T-cell (primary cell): ENCODE measurements around the gene ROBO4. TPM values are rescaled to one million over a fixed set of nuclear protein-coding genes. Genes with fewer than 3 reads are reported as not detected.

ENCODE experiments used
- ATAC-seq, 4 experiments: fragments of 200-7000 bp in 3 of 4; fragments of 150-1000 bp in 1 of 4; cut with Tn5 transposase; replicated peaks in 1 of 4; 1 replicate in 3 of 4; 2 replicates in 1 of 4; pipeline ENCODE4 v1.10.0; 2021; ENCODE audit warnings: moderate library complexity in 3 of 4, mild to moderate bottlenecking in 2 of 4, moderate number of reproducible peaks in 1 of 4
- CTCF ChIA-PET, 2 donors: fragments of 300-600 bp; sonication (Branson Sonifier 250); formaldehyde crosslinking; loops; one replicate each; lab custom pipeline; 2022; ENCODE audit warnings: antibody characterized with exemption in 2 of 2; lab: Charles Lee
- POLR2A ChIA-PET, 2 donors: fragments of 300-600 bp; sonication (Branson Sonifier 250); formaldehyde crosslinking; loops; one replicate each; lab custom pipeline; 2022; ENCODE audit warnings: antibody characterized with exemption in 2 of 2; lab: Charles Lee
- DNase-seq, 35 experiments: peaks; one replicate each; pipeline versions ENCODE4 v3.0.0 to v3.0.0-alpha.2; 2013 to 2023
- H3K27ac ChIP-seq: one replicate; pipeline ENCODE4 v1.5.1; 2013; ENCODE audit warnings: low read length
- H3K27me3 ChIP-seq, 2 experiments: replicated peaks in 1 of 2; 1 replicate in 1 of 2; 2 replicates in 1 of 2; pipeline versions ENCODE4 v1.6.1 to v1.7.0; 2013; ENCODE audit warnings: low read length in 1 of 2, mixed read lengths in 1 of 2; ENCODE audit not compliant: control insufficient read depth in 2 of 2, insufficient read depth in 2 of 2; ENCODE audit errors: extremely low read depth in 1 of 2
- H3K36me3 ChIP-seq, 2 donors: 1 replicate in 1 of 2; 2 replicates in 1 of 2; pipeline versions ENCODE4 v1.6.1 to v1.7.0; 2013; ENCODE audit warnings: low read length in 1 of 2; ENCODE audit not compliant: control insufficient read depth in 2 of 2, insufficient read depth in 1 of 2; ENCODE audit errors: extremely low read depth in 1 of 2
- H3K4me1 ChIP-seq, 2 experiments: 1 replicate in 1 of 2; 2 replicates in 1 of 2; pipeline versions ENCODE4 v1.6.1 to v1.7.0; 2013; ENCODE audit warnings: low read length in 2 of 2, mixed read lengths in 1 of 2; ENCODE audit not compliant: insufficient read depth in 2 of 2, control insufficient read depth in 1 of 2; ENCODE audit errors: extremely low read depth in 1 of 2
- H3K4me3 ChIP-seq, 2 donors: 1 replicate in 1 of 2; 2 replicates in 1 of 2; pipeline versions ENCODE4 v1.5.1 to v1.7.0; 2013; ENCODE audit warnings: mild to moderate bottlenecking in 2 of 2, low read length in 1 of 2, moderate library complexity in 1 of 2; ENCODE audit not compliant: control insufficient read depth in 1 of 2; ENCODE audit errors: extremely low read depth in 1 of 2
- H3K9me3 ChIP-seq: 2 replicates; pipeline ENCODE4 v1.7.0; 2013
- H3K27ac Mint-ChIP-seq, 2 donors: one replicate each; pipeline ENCODE4 v1.8.0; 2020 to 2021; ENCODE audit warnings: mild to moderate bottlenecking in 2 of 2, mixed read lengths in 2 of 2
- H3K27me3 Mint-ChIP-seq, 2 donors: one replicate each; pipeline ENCODE4 v1.8.0; 2021 to 2022; ENCODE audit warnings: mixed read lengths in 2 of 2
- H3K36me3 Mint-ChIP-seq: one replicate; pipeline ENCODE4 v1.8.0; 2021; ENCODE audit warnings: mixed read lengths
- H3K4me1 Mint-ChIP-seq, 3 donors: one replicate each; pipeline ENCODE4 v1.8.0; 2020 to 2022; ENCODE audit warnings: mixed read lengths in 3 of 3, mild to moderate bottlenecking in 1 of 3
- H3K4me3 Mint-ChIP-seq, 3 donors: one replicate each; pipeline ENCODE4 v1.8.0; 2020 to 2022; ENCODE audit warnings: mild to moderate bottlenecking in 3 of 3, mixed read lengths in 3 of 3, moderate library complexity in 3 of 3
- H3K9me3 Mint-ChIP-seq, 3 donors: one replicate each; pipeline ENCODE4 v1.8.0; 2020 to 2022; ENCODE audit warnings: mixed read lengths in 3 of 3
- WGBS: methylation state at CpG from one replicate; pipeline ENCODE4 v1.1.5; 2013; ENCODE audit warnings: missing lambda C conversion rate; ENCODE audit not compliant: insufficient coverage; 5-methylcytosine and 5-hydroxymethylcytosine counted together
- total RNA-seq, 35 experiments: library from RNA in 6 of 35; stranded (reverse) in 6 of 35; fragments of 120-200 nt in 1 of 35; gene quantifications; one replicate each; pipeline versions ENCODE4 v1.2.1 to v1.2.4 and lab custom pipeline; 2013 to 2026

ROBO4 gene
- total RNA-seq, 5 donors from 2014 or later (not counting 1 experiment from before 2014, with no cell fraction given): 0.41 to 0.59 (median 0.50) TPM; not detected in 2

- Histone ChIP-seq H3K9me3 (no peaks in the 10 kb centered on the region), H3K36me3 (no peaks in the 10 kb centered on the region), H3K4me1 (peaks cover 0 to 4% of the 10 kb centered on the region in 2 experiments), H3K4me3 (no peak overlapping the region), H3K27me3 (peaks cover 0 to 39% of the 10 kb centered on the region in 2 experiments), H3K27ac (no peak overlapping the region)
- Mint-ChIP-seq H3K4me1 (peaks cover 2 to 15% (median 7%) of the 10 kb centered on the region in 3 donors), H3K36me3 (no peaks in the 10 kb centered on the region), H3K9me3 (no peaks in the 10 kb centered on the region), H3K27me3 (peaks cover 3 to 11% of the 10 kb centered on the region in 2 donors), H3K27ac (no peak overlapping the region), H3K4me3 (no peak overlapping the region)
- ChIA-PET POLR2A (no interaction called here), CTCF (interaction anchor here in 1 of 2 donors (0.5 kb wide), 2 partner anchors 22 to 28 kb away, joined by 3 read pairs; no protein-coding TSS in a partner anchor)
- 89% methylated on average over 12 of the region's 14 CpGs for WGBS
- DNase-seq (no peak), ATAC-seq (no peak)
Measured at GRCh38 chr11:124893781-124894401, 3.8 kb downstream of the ROBO4 start.

DNA sequence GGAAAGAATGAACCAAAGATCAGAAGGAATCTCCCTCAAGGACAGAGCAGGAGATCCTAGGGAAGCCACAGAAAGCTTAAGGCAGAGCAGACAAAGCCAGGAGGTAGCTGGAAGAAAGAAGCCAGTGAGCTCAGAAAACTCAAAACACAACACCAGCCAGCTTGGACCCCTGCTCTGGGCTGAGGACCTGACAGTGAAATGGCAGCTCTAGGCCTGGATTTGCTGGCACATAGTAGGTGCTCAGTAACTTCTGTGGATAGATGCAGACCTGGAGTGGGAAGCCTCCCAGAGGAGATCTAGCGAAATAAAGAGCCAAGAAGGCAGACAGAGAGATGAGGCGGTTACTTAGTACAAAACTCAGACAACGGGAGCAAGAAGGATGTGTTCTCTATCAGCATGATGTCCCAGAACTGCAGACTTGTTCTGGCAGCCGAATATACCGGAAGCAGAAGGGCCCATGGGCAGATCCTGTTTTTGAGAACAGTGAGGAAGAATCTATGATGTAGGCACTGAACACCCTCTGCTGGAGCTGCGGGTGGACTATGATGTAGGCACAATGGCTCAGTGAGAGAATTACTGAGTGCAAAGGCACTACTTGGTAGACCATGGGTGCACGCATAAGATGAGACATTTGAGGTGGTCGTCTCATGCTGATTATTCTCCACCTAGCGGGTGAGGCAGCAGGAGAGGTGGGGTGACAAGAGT lies 4.8 kb downstream of the ROBO4 start:
- Histone ChIP-seq H3K36me3 (no peaks in the 10 kb centered on the region), H3K27ac (no peak overlapping the region), H3K4me3 (no peak overlapping the region), H3K4me1 (peaks cover 0 to 4% of the 10 kb centered on the region in 2 experiments), H3K27me3 (peaks cover 0 to 35% of the 10 kb centered on the region in 2 experiments), H3K9me3 (no peaks in the 10 kb centered on the region)
- ATAC-seq: peak in 1 of 4 experiments; percentile 24
- no peaks in the 10 kb centered on the region for H3K9me3 Mint-ChIP-seq
- WGBS: 79% methylated on average over 9 of the region's 9 CpGs
- peaks cover 2 to 15% (median 5%) of the 10 kb centered on the region in 3 donors for H3K4me1 Mint-ChIP-seq
- peaks cover 11 to 12% of the 10 kb centered on the region in 2 donors for H3K27me3 Mint-ChIP-seq
- no peak overlapping the region for H3K27ac Mint-ChIP-seq
- H3K36me3 Mint-ChIP-seq: no peaks in the 10 kb centered on the region
- ChIA-PET CTCF (interaction anchor here in 1 of 2 donors (0.7 kb wide), 1 partner anchor 134 kb away, joined by 3 read pairs; no protein-coding TSS in a partner anchor), POLR2A (no interaction called here)
- DNase-seq: no peak
- no peak overlapping the region for H3K4me3 Mint-ChIP-seq

GRCh38 chr11:124892146-124892545 lies 5.5 kb downstream of the ROBO4 start:
- H3K9me3 Mint-ChIP-seq: no peaks in the 10 kb centered on the region
- Histone ChIP-seq H3K4me1 (no peaks in the 10 kb centered on the region), H3K27me3 (peaks cover 0 to 37% of the 10 kb centered on the region in 2 experiments), H3K4me3 (no peak overlapping the region), H3K36me3 (no peaks in the 10 kb centered on the region), H3K27ac (no peak overlapping the region), H3K9me3 (no peaks in the 10 kb centered on the region)
- H3K27ac Mint-ChIP-seq: no peak overlapping the region
- H3K4me3 Mint-ChIP-seq: no peak overlapping the region
- CTCF ChIA-PET: no interaction called here
- POLR2A ChIA-PET: no interaction called here
- no peak for DNase-seq
- no peak for ATAC-seq
- WGBS: 75% methylated on average over 2 of the region's 2 CpGs
- peaks cover 9% of the 10 kb centered on the region in 2 donors for H3K27me3 Mint-ChIP-seq
- H3K4me1 Mint-ChIP-seq: peaks cover 0 to 9% (median under 1%) of the 10 kb centered on the region in 3 donors
- no peaks in the 10 kb centered on the region for H3K36me3 Mint-ChIP-seq

DNA sequence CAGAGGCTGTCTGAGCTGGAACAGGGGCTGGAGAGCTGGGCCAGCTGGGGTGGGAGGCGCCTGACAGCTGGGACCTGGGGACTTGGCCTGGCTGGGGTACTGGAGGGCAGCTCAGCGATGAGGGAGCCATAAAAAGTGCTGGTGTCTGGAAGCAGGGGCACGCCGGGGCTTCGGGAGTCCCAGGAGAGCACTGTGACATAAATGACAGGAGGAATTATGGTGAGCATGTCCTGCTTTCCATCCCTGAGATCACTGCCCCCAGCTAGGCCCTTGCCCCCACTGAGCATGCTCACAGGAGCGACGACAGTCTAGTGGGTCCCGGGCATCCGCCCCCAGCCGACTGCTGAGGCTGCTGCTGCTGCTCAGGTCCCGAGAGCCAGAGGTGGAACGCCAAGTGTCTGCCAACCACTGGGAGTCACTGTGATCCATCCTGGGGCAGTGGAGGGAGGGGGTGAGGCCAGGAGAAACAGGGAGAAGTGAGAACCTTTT lies 6.2 kb downstream of the ROBO4 start:
- Histone ChIP-seq H3K4me3 (no peak overlapping the region), H3K9me3 (no peaks in the 10 kb centered on the region), H3K27me3 (peaks cover 0 to 39% of the 10 kb centered on the region in 2 experiments), H3K27ac (no peak overlapping the region), H3K4me1 (no peaks in the 10 kb centered on the region), H3K36me3 (no peaks in the 10 kb centered on the region)
- no peak overlapping the region for H3K4me3 Mint-ChIP-seq
- CTCF ChIA-PET: no interaction called here
- H3K4me1 Mint-ChIP-seq: peaks cover 0 to 9% (median 0%) of the 10 kb centered on the region in 3 donors
- peaks cover 9 to 15% of the 10 kb centered on the region in 2 donors for H3K27me3 Mint-ChIP-seq
- no peaks in the 10 kb centered on the region for H3K9me3 Mint-ChIP-seq
- ATAC-seq (no peak), DNase-seq (no peak)
- no peak overlapping the region for H3K27ac Mint-ChIP-seq
- H3K36me3 Mint-ChIP-seq: no peaks in the 10 kb centered on the region
- POLR2A ChIA-PET: no interaction called here
- 89% methylated on average over 8 of the region's 12 CpGs for WGBS

GRCh38 chr11:124890683-124891372 lies 6.8 kb downstream of the ROBO4 start:
- ChIA-PET POLR2A (no interaction called here), CTCF (interaction anchor here in 1 of 2 donors (0.7 kb wide), 1 partner anchor 14 kb away, joined by 3 read pairs; no protein-coding TSS in a partner anchor)
- Mint-ChIP-seq H3K9me3 (no peaks in the 10 kb centered on the region), H3K36me3 (no peaks in the 10 kb centered on the region), H3K4me3 (no peak overlapping the region), H3K27me3 (peaks cover 14 to 19% of the 10 kb centered on the region in 2 donors), H3K27ac (no peak overlapping the region), H3K4me1 (peaks cover 0 to 9% (median 0%) of the 10 kb centered on the region in 3 donors)
- WGBS: 70% methylated on average over 5 of the region's 9 CpGs
- no peaks in the 10 kb centered on the region for H3K9me3 ChIP-seq
- H3K36me3 ChIP-seq: no peaks in the 10 kb centered on the region
- peaks cover 0 to 39% of the 10 kb centered on the region in 2 experiments for H3K27me3 ChIP-seq
- DNase-seq (no peak), ATAC-seq (no peak)
- no peak overlapping the region for H3K27ac ChIP-seq
- no peak overlapping the region for H3K4me3 ChIP-seq
- no peaks in the 10 kb centered on the region for H3K4me1 ChIP-seq

DNA sequence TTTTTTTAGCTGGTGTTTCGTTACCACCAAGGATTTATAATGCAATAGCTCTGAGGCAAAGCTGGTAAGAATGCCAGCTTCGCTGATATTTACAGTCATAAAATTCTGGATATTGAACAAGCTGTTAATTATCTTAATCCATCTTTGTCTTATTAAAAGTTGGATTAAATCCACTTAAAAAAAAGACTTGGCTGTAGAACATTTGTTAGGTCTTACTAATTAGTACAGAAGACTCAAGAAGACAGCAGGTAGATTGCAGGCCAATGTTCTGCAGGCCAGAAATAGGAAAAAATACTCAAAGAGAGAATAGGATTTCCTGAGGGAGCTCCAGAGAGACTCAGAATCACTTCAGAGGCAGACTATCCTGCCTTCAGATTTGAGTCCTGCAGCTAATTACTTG lies 7.5 kb downstream of the ROBO4 start:
- no peaks in the 10 kb centered on the region for H3K4me1 ChIP-seq
- no peak for ATAC-seq
- Mint-ChIP-seq H3K9me3 (no peaks in the 10 kb centered on the region), H3K4me3 (no peak overlapping the region), H3K4me1 (peaks cover 0 to 9% (median 0%) of the 10 kb centered on the region in 3 donors), H3K27ac (no peak overlapping the region), H3K36me3 (no peaks in the 10 kb centered on the region), H3K27me3 (peaks cover 19 to 20% of the 10 kb centered on the region in 2 donors)
- no CpG with 5 or more reads among the region's 2 CpGs for WGBS
- H3K27me3 ChIP-seq: peaks cover 0 to 40% of the 10 kb centered on the region in 2 experiments
- CTCF ChIA-PET: no interaction called here
- H3K36me3 ChIP-seq: no peaks in the 10 kb centered on the region
- H3K27ac ChIP-seq: no peak overlapping the region
- H3K9me3 ChIP-seq: no peaks in the 10 kb centered on the region
- no peak overlapping the region for H3K4me3 ChIP-seq
- no peak for DNase-seq
- POLR2A ChIA-PET: no interaction called here
